ENCODE results near the gene ASPRV1. TPM values are rescaled to one million over a fixed set of nuclear protein-coding genes. Genes with fewer than 3 reads are reported as not detected.

The ASPRV1 gene
- total RNA-seq, 4 donors from 2014 or later, result 0.95 to 1.2 TPM; not detected in 2

- 90 to 95% methylated on average over 1 to 6 of the region's 6 CpGs for WGBS, 2 donors (ENCODE audit: low coverage in 1 of 2)
- intact Hi-C loops (cut with DNase I; ENCODE audit: low total_unique reads), result no loop called here
- no peaks in the 10 kb centered on the region for H3K9me3 ChIP-seq
- no peaks in the 10 kb centered on the region for H3K36me3 ChIP-seq
- TF ChIP-seq POLR2AphosphoS5 (IDR thresholded peaks at IDR 0.05), result no peak
- TF ChIP-seq POLR2A (IDR thresholded peaks at IDR 0.05), result no peak
- TF ChIP-seq EP300 (IDR thresholded peaks at IDR 0.05; ENCODE audit: low read depth), result no peak
- TF ChIP-seq CTCF (IDR thresholded peaks at IDR 0.05), result no peak
- no peaks in the 10 kb centered on the region for H3K27me3 ChIP-seq
- H3K4me3 ChIP-seq, result no peak overlapping the region
- no peak for DNase-seq
- peaks cover 0 to 5% (median 0%) of the 10 kb centered on the region in 4 donors for H3K4me1 ChIP-seq
- H3K27ac ChIP-seq, result no peak overlapping the region
- in situ Hi-C loops (cut with MboI; ENCODE audit: low pct_ligation_motif_present in 1 of 4, low pct_unique_long_range_greater_than_20kb in 1 of 4, low sequenced_read_pairs in 3 of 4), result no loop called here
Observed at GRCh38 chr2:69998761-69999160, 37.3 kb upstream of the ASPRV1 start.

- DNase-seq, result peak; percentile 40
- in situ Hi-C loops (cut with MboI; ENCODE audit: low pct_ligation_motif_present in 1 of 4, low pct_unique_long_range_greater_than_20kb in 1 of 4, low sequenced_read_pairs in 3 of 4) (no loop called here), intact Hi-C loops (cut with DNase I; ENCODE audit: low total_unique reads) (no loop called here)
- no peak overlapping the region for H3K4me3 ChIP-seq
- WGBS, 2 donors (ENCODE audit: low coverage in 1 of 2), result 88 to 90% methylated on average over 6 to 11 of the region's 11 CpGs
- H3K27ac ChIP-seq, result no peak overlapping the region
- H3K9me3 ChIP-seq, result no peaks in the 10 kb centered on the region
- peaks cover 0 to 5% (median 0%) of the 10 kb centered on the region in 4 donors for H3K4me1 ChIP-seq
- no peaks in the 10 kb centered on the region for H3K36me3 ChIP-seq
- no peaks in the 10 kb centered on the region for H3K27me3 ChIP-seq
- no peak for TF ChIP-seq EP300 (IDR thresholded peaks at IDR 0.05; ENCODE audit: low read depth)
- no peak for TF ChIP-seq POLR2AphosphoS5 (IDR thresholded peaks at IDR 0.05)
- no peak for TF ChIP-seq CTCF (IDR thresholded peaks at IDR 0.05)
- no peak for TF ChIP-seq POLR2A (IDR thresholded peaks at IDR 0.05)
Observed at GRCh38 chr2:69997015-69997830, 35.8 kb upstream of the ASPRV1 start.

GRCh38 chr2:69995511-69995910, 34.1 kb upstream of the ASPRV1 start:
- intact Hi-C loops (cut with DNase I; ENCODE audit: low total_unique reads), result no loop called here
- 80 to 84% methylated on average over 1 to 3 of the region's 3 CpGs for WGBS, 2 donors (ENCODE audit: low coverage in 1 of 2)
- Histone ChIP-seq H3K9me3 (no peaks in the 10 kb centered on the region), H3K27me3 (no peaks in the 10 kb centered on the region), H3K4me1 (peaks cover 0 to 5% (median 0%) of the 10 kb centered on the region in 4 donors), H3K4me3 (no peak overlapping the region), H3K27ac (no peak overlapping the region), H3K36me3 (no peaks in the 10 kb centered on the region)
- TF ChIP-seq CTCF (IDR thresholded peaks at IDR 0.05) (no peak), POLR2AphosphoS5 (IDR thresholded peaks at IDR 0.05) (no peak), EP300 (IDR thresholded peaks at IDR 0.05; ENCODE audit: low read depth) (no peak), POLR2A (IDR thresholded peaks at IDR 0.05) (no peak)
- in situ Hi-C loops (cut with MboI; ENCODE audit: low pct_ligation_motif_present in 1 of 4, low pct_unique_long_range_greater_than_20kb in 1 of 4, low sequenced_read_pairs in 3 of 4), result no loop called here
- peak; percentile 20 for DNase-seq

GRCh38 chr2:69994166-69994565, 32.7 kb upstream of the ASPRV1 start:
- no peak overlapping the region for H3K27ac ChIP-seq
- no peaks in the 10 kb centered on the region for H3K36me3 ChIP-seq
- H3K27me3 ChIP-seq, result no peaks in the 10 kb centered on the region
- H3K9me3 ChIP-seq, result no peaks in the 10 kb centered on the region
- TF ChIP-seq POLR2AphosphoS5 (IDR thresholded peaks at IDR 0.05), result no peak
- TF ChIP-seq POLR2A (IDR thresholded peaks at IDR 0.05), result no peak
- no peak for TF ChIP-seq EP300 (IDR thresholded peaks at IDR 0.05; ENCODE audit: low read depth)
- no peak for TF ChIP-seq CTCF (IDR thresholded peaks at IDR 0.05)
- peaks cover 0 to 15% (median 4%) of the 10 kb centered on the region in 4 donors for H3K4me1 ChIP-seq
- WGBS, 2 donors (ENCODE audit: low coverage in 1 of 2), result 78 to 100% methylated on average over 1 to 3 of the region's 6 CpGs
- no peak for DNase-seq
- H3K4me3 ChIP-seq, result no peak overlapping the region
- intact Hi-C loops (cut with DNase I; ENCODE audit: low total_unique reads), result no loop called here
- in situ Hi-C loops (cut with MboI; ENCODE audit: low pct_ligation_motif_present in 1 of 4, low pct_unique_long_range_greater_than_20kb in 1 of 4, low sequenced_read_pairs in 3 of 4), result no loop called here

Measured in transverse colon (tissue), 4 donors.